Activated T-helper 1 cell treated with anti-CD3 and anti-CD28 coated beads, Interleukin-12 subunit alpha, Interleukin-12 subunit beta, Interleukin-2, Interleukin-4 antibody, amounts not matched to agents 30 ng/mL and 10 ng/mL and 1 ng/mL, durations not matched to agents 14 hours and 24 hours and 36 hours (primary cell): ENCODE data around the gene UVSSA. TPM values are rescaled to one million over a fixed set of nuclear protein-coding genes. Genes with fewer than 3 reads are reported as not detected.

Source experiments
- DNase-seq: peaks from one replicate; pipeline ENCODE4 v3.0.0; 2021; ENCODE audit warnings: low spot score
- H3K27ac Mint-ChIP-seq: one replicate; pipeline ENCODE4 v1.8.0; 2021; ENCODE audit warnings: mild to moderate bottlenecking, mixed read lengths
- H3K27me3 Mint-ChIP-seq: one replicate; pipeline ENCODE4 v1.8.0; 2022; ENCODE audit warnings: mild to moderate bottlenecking, moderate library complexity, mixed read lengths; ENCODE audit not compliant: insufficient read depth
- H3K36me3 Mint-ChIP-seq: one replicate; pipeline ENCODE4 v1.8.0; 2021; ENCODE audit warnings: low read depth, mixed read lengths
- H3K4me1 Mint-ChIP-seq: one replicate; pipeline ENCODE4 v1.8.0; 2021; ENCODE audit warnings: low read depth, mixed read lengths
- H3K4me3 Mint-ChIP-seq: one replicate; pipeline ENCODE4 v1.8.0; 2021; ENCODE audit warnings: mild to moderate bottlenecking, moderate library complexity, mixed read lengths
- H3K9me3 Mint-ChIP-seq: one replicate; pipeline ENCODE4 v1.8.0; 2021; ENCODE audit warnings: mixed read lengths
- intact Hi-C: fragments of 100-400 bp; cut with micrococcal nuclease; formaldehyde crosslinking; loops from one replicate; pipeline ENCODE4 v1.15.1; 2024
- total RNA-seq: library from RNA; stranded (reverse); gene quantifications from 2 replicates; pipeline ENCODE4 v1.2.3, GENCODE V29; 2022

Gene UVSSA
- total RNA-seq, 1 donor from 2014 or later = 25.8 TPM

DNA sequence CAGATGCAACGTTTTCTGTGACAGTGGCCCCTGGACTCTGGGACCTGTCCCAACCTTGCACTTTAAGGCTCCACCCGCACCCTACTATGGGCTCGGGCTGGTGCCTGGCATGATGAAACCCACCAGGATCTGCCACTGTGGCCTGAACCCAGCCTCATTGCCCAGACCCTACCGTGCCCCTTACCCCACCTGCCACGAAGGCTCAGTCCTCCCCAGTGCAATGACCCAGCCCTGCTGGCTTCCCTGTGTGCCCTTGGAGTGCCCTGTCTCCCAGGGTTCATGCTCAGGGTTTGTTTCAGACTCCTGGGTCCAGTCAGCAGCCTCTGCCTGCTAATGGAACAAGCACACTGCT is 3.1 kb downstream of the UVSSA start:
- Mint-ChIP-seq H3K4me1 (peaks cover 27% of the 10 kb centered on the region), H3K27ac (no peak overlapping the region), H3K36me3 (peaks cover 6% of the 10 kb centered on the region), H3K9me3 (no peaks in the 10 kb centered on the region), H3K4me3 (no peak overlapping the region), H3K27me3 (peaks cover 2% of the 10 kb centered on the region)
- DNase-seq = no peak
- intact Hi-C loops = no loop called here

DNA sequence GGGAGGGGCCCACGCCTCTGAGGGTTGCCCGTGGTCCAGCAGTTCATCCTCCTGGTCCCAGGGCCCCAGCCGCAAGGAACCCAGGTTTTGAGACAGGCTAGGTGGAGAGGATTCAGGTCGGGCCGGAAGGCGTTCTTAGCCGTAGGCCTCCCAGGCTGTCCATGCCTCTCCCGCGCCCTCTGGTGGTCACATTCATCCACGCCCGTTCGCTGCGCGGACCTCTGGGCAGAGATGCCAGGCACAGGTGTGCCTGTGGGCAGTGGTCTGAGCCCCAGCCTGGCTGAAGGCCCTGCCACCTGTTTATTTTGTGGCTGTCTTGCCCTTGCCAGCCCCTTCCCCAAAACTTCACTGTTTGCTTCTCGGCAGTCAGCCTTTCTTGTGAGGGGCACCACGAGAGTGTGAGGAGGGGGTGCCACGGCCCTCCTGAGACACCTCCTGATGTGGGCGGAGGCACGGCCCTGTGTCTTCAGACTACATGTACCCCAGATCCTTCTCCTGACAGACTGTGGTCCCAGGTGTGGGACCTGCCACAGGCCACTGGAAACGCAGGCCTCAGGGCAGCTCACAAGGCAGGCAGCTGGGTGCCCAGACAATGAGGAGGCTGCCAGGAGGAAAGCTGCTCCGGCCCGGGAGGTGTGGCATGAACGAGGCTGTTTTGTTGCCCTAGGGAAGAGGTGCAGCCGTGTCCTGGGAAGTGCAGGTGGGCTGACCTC is 5.0 kb downstream of the UVSSA start:
- Mint-ChIP-seq H3K4me3 (no peak overlapping the region), H3K27ac (peak overlapping the region; percentile 70)
- intact Hi-C loops = loop anchor here (1.0 to 2.0 kb wide), 7 partner anchors 63 to 277 kb away; partner anchors contain the start of genes CTBP1 and MAEA

DNA sequence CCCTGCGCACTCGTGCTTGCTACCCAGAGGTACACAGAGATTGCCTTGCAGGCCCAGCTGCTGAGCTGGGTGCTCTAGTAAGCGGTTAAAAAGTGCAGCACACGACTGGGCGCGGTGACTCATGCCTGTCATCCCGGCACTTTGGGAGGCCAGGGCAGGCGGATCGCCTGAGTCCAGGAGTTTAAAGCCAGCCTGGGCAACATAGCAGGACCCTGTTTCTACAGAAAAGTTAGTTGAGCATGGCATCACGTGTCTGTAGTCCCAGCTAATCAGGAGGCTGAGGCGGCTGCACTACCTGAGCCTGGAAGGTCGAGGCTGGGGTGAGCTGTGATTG is 5.5 kb downstream of the UVSSA start:
- no peak overlapping the region for H3K4me3 Mint-ChIP-seq

More for the DNA sequence above, 5.0 kb downstream of the UVSSA start:
- Mint-ChIP-seq H3K9me3 (no peaks in the 10 kb centered on the region), H3K4me1 (peaks cover 20% of the 10 kb centered on the region), H3K36me3 (peaks cover 8% of the 10 kb centered on the region), H3K27me3 (no peaks in the 10 kb centered on the region)
- peak; percentile 84 for DNase-seq

DNA sequence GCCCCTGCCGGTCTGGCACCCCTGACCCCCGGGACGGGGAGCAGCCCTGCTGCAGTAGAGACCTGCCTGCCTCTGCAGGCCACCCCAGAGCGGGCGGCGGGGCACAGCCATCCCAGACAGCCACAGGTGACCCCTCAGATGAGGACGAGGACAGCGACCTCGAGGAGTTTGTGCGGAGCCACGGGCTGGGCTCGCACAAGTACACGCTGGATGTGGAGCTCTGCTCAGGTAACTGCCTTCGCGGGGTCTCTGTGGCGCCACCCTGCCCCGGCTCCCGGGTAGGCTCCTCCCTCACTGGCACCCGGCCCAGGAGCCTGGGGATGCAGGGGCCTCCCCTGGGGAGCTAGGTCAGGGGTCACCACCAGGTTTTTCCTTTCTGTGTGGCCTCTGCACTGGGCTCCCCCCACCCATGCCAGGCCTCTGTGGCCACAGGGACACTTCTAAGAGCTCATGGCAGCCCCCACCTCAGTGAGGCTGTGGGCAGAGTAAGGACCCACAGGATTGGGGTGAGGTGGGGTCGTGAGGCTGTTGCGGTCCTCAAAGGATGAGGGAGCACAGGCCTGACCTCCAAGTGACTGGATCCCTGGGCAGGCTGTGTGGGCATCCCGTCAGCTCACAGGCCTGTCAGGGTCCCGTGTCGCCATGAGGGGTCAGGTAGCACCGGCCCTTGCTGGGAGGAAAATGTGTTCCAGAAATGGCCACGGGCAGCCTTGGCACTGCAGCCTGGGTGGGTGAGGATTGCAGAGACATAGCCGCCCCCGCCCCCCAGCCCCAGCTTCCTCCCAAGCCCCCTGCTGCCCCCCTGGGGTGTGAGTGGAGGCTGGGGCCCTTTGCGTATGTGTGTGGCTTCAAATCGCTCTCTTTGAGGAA is 6.4 kb downstream of the UVSSA start:
- no peaks in the 10 kb centered on the region for H3K9me3 Mint-ChIP-seq
- intact Hi-C loops = loop anchor here (2.0 kb wide), 1 partner anchor 275 kb away; no protein-coding TSS in a partner anchor
- no peak overlapping the region for H3K4me3 Mint-ChIP-seq
- H3K27me3 Mint-ChIP-seq = no peaks in the 10 kb centered on the region
- no peak overlapping the region for H3K27ac Mint-ChIP-seq
- DNase-seq = no peak
- peaks cover 8% of the 10 kb centered on the region for H3K36me3 Mint-ChIP-seq
- H3K4me1 Mint-ChIP-seq = peaks cover 17% of the 10 kb centered on the region

More for the DNA sequence above, 5.5 kb downstream of the UVSSA start:
- Mint-ChIP-seq H3K9me3 (no peaks in the 10 kb centered on the region), H3K27me3 (no peaks in the 10 kb centered on the region), H3K36me3 (peaks cover 8% of the 10 kb centered on the region), H3K27ac (no peak overlapping the region), H3K4me1 (peaks cover 20% of the 10 kb centered on the region)
- DNase-seq = no peak
- intact Hi-C loops = loop anchor here (1.0 to 2.0 kb wide), 2 partner anchors 74 to 276 kb away; no protein-coding TSS in a partner anchor

DNA sequence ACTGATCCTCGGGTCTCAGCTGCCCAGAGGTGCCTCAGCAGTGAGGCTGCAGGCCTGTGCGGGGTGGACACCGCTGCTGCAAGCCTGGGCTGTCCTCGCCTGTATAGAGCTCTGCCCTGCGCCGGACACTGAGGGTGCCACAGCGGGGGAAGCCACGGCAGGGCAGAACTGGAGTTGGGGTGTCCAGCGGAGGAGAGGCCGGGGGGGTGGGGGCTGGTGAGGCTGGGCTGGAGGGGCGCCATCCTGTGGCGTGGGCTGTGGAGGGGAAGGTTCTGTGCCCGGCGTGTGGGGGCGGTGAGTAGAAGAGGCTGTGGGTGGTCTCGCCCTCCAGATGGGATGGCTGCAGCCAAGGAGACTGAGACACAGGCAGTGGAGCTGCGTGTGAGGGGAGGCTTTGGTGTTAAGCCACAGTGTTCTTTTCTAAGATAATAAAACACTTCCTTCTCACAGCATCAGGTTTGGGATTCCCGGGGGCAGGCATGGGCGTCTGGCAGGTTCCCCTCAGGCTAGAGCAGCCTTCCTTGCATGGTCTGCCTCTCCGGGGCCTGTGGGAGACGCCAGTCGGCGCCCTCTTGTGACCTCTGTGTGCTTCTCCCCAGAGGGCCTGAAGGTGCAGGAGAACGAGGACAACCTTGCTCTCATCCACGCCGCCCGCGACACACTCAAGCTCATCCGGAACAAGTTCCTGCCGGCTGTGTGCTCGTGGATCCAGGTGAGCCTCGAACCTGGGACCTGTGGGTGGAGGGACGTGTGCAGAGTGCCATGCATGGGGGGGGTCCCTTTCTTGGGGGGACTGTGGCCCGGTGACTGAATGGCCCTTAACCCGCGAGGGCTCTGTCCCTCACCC is 7.4 kb downstream of the UVSSA start:
- Mint-ChIP-seq H3K36me3 (peaks cover 6% of the 10 kb centered on the region), H3K4me1 (peaks cover 9% of the 10 kb centered on the region), H3K9me3 (no peaks in the 10 kb centered on the region), H3K27ac (no peak overlapping the region), H3K4me3 (no peak overlapping the region), H3K27me3 (no peaks in the 10 kb centered on the region)
- intact Hi-C loops = no loop called here
- DNase-seq = no peak

DNA sequence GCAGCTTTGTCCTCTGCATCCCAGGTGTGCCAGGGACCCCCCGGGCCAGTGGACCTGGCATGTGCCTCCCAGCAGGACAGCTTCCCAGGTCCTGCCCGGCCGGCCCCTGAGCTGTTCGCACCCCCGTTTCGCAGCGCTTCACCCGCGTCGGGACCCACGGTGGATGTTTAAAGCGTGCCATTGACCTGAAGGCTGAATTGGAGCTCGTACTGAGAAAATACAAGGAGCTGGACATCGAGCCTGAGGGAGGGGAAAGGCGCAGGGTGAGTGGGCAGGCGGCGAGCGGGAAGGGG is 7.9 kb downstream of the UVSSA start:
- DNase-seq = no peak
- Mint-ChIP-seq H3K4me1 (peaks cover 9% of the 10 kb centered on the region), H3K27ac (no peak overlapping the region), H3K27me3 (no peaks in the 10 kb centered on the region), H3K36me3 (peaks cover 2% of the 10 kb centered on the region), H3K4me3 (no peak overlapping the region), H3K9me3 (no peaks in the 10 kb centered on the region)
- intact Hi-C loops = no loop called here

DNA sequence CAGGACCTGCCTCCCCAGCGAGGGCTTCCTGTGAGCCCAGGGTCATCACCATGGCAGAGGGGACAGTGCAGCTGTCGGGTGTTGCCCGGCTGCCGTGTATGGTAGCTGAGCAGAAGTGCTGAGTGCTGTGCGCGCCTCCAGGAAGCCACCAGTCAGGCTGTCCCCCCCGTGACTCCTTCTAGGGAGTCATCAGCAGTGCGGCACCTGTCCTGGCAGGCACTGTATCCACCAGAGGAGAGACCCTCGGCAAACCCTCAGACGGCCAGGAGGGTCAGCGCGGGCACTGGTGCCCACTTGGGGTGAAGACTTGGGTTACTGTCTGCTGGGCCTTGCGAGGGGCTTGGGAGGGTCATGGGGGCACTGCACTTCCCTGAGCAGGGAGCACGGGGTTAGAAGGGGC is 8.4 kb downstream of the UVSSA start:
- DNase-seq = no peak
- no peaks in the 10 kb centered on the region for H3K27me3 Mint-ChIP-seq
- peaks cover 9% of the 10 kb centered on the region for H3K4me1 Mint-ChIP-seq
- peaks cover 2% of the 10 kb centered on the region for H3K36me3 Mint-ChIP-seq
- no peak overlapping the region for H3K27ac Mint-ChIP-seq
- H3K9me3 Mint-ChIP-seq = no peaks in the 10 kb centered on the region
- H3K4me3 Mint-ChIP-seq = no peak overlapping the region
- intact Hi-C loops = no loop called here

DNA sequence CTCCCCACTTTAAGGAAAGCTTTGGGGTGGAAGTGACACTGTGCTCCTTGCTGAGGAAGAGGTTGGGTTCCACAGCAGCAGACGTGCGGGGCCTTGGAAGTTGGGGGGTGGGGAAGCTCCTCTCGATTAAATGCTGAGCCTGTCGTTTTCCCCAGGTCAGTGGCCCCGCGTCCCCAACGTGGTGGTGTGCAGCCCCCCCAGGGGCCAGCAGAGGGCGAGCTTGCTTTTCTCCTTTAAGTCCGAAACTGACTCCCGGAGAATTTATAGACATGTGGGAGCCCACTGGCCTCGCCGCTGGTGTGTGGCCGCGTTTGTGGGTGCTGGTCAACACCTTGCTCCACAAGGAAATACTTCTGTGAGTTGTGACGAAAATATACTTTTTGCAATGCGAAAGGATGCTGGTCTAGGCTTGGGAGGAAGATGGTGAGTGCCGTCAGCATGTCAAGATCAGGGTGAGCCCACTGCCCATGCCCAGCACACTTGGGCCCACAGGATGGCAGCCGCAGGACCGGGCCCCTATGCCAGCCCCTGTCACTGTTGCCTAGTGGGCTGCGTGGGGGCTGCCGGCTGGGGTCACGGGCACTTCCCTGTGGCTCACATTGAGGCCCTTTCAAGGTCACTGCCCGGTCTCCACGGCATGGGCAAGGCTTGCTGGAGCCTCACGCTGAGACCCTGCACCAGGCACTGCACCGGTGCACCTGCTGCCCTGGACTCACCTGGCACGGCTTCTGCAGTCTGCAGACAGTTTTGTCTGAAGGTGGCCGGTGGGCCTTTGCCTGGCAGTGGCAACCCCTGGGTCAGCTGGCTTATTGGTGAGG is 9.4 kb downstream of the UVSSA start:
- no peak for DNase-seq
- H3K4me3 Mint-ChIP-seq = no peak overlapping the region
- peaks cover 7% of the 10 kb centered on the region for H3K4me1 Mint-ChIP-seq
- no peaks in the 10 kb centered on the region for H3K9me3 Mint-ChIP-seq
- H3K27me3 Mint-ChIP-seq = no peaks in the 10 kb centered on the region
- peaks cover 2% of the 10 kb centered on the region for H3K36me3 Mint-ChIP-seq
- intact Hi-C loops = no loop called here
- no peak overlapping the region for H3K27ac Mint-ChIP-seq

DNA sequence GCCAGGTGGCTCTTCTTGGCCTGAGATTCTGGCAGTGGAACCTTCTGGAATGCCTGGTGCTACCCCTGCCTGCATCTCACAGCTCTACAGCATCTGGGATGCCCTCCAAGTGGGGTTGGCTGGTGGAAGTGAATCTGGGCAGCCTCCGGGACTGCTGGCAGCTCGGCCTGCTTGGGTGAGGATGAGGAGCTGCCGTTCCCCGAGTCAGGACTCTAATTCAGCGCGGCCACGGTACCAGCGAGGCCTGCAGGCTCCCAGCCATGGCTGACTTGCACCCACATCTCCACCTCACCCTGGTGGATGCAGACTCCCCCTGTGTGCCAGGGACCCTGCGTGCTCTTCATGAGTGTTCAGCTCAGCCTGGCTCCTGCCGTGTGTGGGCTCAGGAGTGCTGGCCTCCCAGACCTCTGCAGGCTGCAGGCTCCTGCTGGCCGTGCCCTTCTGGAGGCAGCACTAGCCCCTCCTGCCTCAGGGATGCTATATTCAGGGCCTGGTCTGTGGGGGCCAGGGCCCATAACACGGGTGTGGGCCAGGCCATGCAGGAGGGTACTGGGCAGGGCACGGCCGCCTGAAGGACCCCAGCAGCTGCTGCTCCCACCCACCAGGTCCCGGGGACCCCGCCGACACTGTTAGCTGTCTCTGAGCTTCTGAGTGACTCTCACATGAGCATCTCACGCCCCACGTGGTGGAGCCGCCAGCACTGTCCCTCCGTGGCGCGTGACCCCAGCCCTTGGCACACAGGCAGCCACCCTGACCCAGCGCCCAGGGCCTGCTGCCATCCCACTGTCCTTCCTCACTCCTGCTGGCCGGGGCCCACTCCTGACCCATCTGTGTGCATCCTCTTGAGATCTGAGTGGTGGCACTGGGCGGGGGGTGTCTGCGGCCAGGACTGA is 10.6 kb downstream of the UVSSA start:
- Mint-ChIP-seq H3K4me1 (no peaks in the 10 kb centered on the region), H3K36me3 (peaks cover 2% of the 10 kb centered on the region), H3K27ac (no peak overlapping the region), H3K4me3 (no peak overlapping the region), H3K27me3 (no peaks in the 10 kb centered on the region), H3K9me3 (no peaks in the 10 kb centered on the region)
- no peak for DNase-seq
- intact Hi-C loops = no loop called here

DNA sequence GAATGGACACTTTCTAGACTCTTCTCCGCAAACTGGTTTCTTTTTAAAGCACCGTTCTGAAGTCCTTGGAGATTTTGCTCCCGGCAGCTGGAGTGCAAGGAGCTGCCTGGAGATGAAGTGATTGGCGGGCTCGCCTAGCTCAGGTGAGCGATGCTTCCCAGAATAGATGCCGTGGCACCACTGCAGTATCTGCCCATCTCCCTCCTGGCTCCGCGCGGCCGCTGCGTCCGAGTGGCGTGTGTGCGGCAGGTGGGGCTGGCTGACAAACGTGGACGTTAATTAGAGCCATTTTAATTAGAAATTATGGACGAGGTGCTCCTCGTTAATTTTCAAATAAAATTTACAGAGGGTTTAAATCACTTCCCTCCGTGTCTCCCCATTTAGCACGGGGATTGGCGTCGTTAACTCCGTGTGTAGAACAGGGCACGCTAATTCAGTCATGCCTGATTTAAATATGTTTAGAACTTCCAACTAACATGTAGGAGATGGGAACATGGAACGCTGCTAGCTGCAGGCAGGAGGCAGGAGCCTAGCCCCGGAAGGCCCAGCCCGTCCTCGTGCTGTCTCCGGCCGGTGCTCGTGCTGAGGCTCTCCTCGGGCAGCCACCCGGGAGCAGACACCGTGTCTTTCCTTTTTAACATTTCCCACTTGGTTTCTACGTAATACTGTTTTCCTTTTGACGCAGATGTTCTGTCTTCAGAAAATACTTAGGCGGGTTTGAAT is 11.6 kb downstream of the UVSSA start:
- Mint-ChIP-seq H3K4me1 (no peaks in the 10 kb centered on the region), H3K27me3 (no peaks in the 10 kb centered on the region), H3K4me3 (no peak overlapping the region), H3K36me3 (peaks cover 2% of the 10 kb centered on the region), H3K27ac (no peak overlapping the region), H3K9me3 (no peaks in the 10 kb centered on the region)
- intact Hi-C loops = no loop called here
- no peak for DNase-seq

DNA sequence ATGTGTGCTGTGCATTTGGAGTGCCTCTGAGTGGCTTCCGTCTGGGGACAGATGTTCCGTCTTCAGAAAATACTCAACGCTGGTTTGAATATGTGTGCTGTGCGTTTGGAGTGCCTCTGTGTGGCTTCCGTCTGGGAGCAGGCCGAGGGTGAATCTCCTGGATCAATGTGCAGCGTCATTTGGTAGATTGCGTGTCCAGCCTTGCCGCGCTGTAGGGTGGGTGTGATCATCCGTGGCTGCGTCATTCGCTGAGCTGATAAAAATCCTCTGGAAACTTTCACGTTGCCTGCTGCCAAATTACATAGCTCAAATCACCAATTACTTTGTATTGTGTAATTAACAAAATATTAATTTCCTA is 12.1 kb downstream of the UVSSA start:
- intact Hi-C loops = no loop called here

More for the DNA sequence above, 12.1 kb downstream of the UVSSA start:
- DNase-seq = no peak
- Mint-ChIP-seq H3K27me3 (no peaks in the 10 kb centered on the region), H3K4me1 (no peaks in the 10 kb centered on the region), H3K9me3 (no peaks in the 10 kb centered on the region), H3K27ac (no peak overlapping the region), H3K36me3 (peaks cover 2% of the 10 kb centered on the region), H3K4me3 (no peak overlapping the region)
